Left lung (tissue), 10 donors: ENCODE data around the gene GNAT1. TPM values are rescaled to one million over a fixed set of nuclear protein-coding genes. Genes with fewer than 3 reads are reported as not detected.
A peak's percentile ranks its signal among the peaks of the same experiment; 100 is the strongest.

ENCODE experiments used
- ATAC-seq: fragments of 200-7000 bp; cut with Tn5 transposase; one replicate; pipeline ENCODE4 v1.9.1; 2020; ENCODE audit warnings: moderate library complexity
- DNase-seq, 4 donors: peaks; one replicate each; pipeline ENCODE4 v3.0.0-alpha.2; 2013 to 2020
- H3K27ac ChIP-seq, 2 donors: fragments of 200-600 bp; sonication (generic) in 1 of 2; one replicate each; pipeline versions ENCODE4 v1.5.0 to v1.8.0; 2020 to 2021
- H3K27me3 ChIP-seq, 2 donors: fragments of 200-600 bp; sonication (generic) in 1 of 2; one replicate each; pipeline versions ENCODE4 v1.5.0 to v1.8.0; 2020 to 2021
- H3K36me3 ChIP-seq, 2 donors: fragments of 200-600 bp; sonication (generic) in 1 of 2; one replicate each; pipeline versions ENCODE4 v1.5.0 to v1.8.0; 2020 to 2021
- H3K4me1 ChIP-seq, 2 donors: fragments of 200-600 bp; one replicate each; pipeline ENCODE4 v1.8.0; 2021
- H3K4me3 ChIP-seq, 2 donors: fragments of 200-600 bp; sonication (generic) in 1 of 2; one replicate each; pipeline versions ENCODE4 v1.5.0 to v1.8.0; 2020 to 2021; ENCODE audit warnings: mild to moderate bottlenecking in 1 of 2
- H3K9me3 ChIP-seq, 2 donors: fragments of 200-600 bp; sonication (generic) in 1 of 2; one replicate each; pipeline versions ENCODE4 v1.5.0 to v1.8.0; 2020 to 2021
- intact Hi-C, 2 donors: fragments of 100-400 bp; cut with DNase I; formaldehyde crosslinking; loops; one replicate each; pipeline versions ENCODE4 v1.11.2 to v1.14.2; 2022
- polyA plus RNA-seq, 6 donors: library from polyadenylated mRNA; unstranded; fragments of 120-200 nt; gene quantifications; one replicate each; pipeline ENCODE4 v1.2.1, GENCODE V29; 2013; ENCODE audit not compliant: insufficient read length in 6 of 6
- total RNA-seq, 2 donors: library from RNA; stranded (reverse); fragmentation: NEBNext Ultra II Directional; extraction: Animal tissue kit (Norgen Biotek cat#: 25700); gene quantifications; one replicate each; pipeline ENCODE4 v1.2.1, GENCODE V29; 2021
- TF ChIP-seq, protein P1 (sequence below), 2 donors: fragments of 200-600 bp; sonication (generic) in 1 of 2; IDR thresholded peaks; one replicate each; pipeline versions ENCODE4 v1.5.0 to v1.8.0; 2021; ENCODE audit warnings: antibody characterized with exemption in 2 of 2
- donor health status: DM: no; HTN: yes; CAD: no.
- donor health status: DM: no; HTN: no; CAD: no.

Gene GNAT1
- total and polyA plus RNA-seq, 8 donors: not detected

GRCh38 chr3:50230104-50230793 lies 38.8 kb downstream of the GNAT1 start:
- no peak for DNase-seq
- H3K27me3 ChIP-seq: peaks cover 0 to 10% of the 10 kb centered on the region in 2 donors
- TF ChIP-seq, protein P1, sequence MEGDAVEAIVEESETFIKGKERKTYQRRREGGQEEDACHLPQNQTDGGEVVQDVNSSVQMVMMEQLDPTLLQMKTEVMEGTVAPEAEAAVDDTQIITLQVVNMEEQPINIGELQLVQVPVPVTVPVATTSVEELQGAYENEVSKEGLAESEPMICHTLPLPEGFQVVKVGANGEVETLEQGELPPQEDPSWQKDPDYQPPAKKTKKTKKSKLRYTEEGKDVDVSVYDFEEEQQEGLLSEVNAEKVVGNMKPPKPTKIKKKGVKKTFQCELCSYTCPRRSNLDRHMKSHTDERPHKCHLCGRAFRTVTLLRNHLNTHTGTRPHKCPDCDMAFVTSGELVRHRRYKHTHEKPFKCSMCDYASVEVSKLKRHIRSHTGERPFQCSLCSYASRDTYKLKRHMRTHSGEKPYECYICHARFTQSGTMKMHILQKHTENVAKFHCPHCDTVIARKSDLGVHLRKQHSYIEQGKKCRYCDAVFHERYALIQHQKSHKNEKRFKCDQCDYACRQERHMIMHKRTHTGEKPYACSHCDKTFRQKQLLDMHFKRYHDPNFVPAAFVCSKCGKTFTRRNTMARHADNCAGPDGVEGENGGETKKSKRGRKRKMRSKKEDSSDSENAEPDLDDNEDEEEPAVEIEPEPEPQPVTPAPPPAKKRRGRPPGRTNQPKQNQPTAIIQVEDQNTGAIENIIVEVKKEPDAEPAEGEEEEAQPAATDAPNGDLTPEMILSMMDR (IDR thresholded peaks at IDR 0.05): no peak
- H3K4me1 ChIP-seq: peaks cover 17 to 71% of the 10 kb centered on the region in 2 donors
- H3K27ac ChIP-seq: peak overlapping the region in 1 of 2 donors; percentile 81
- H3K4me3 ChIP-seq: no peak overlapping the region
- no peaks in the 10 kb centered on the region for H3K36me3 ChIP-seq
- no peak for ATAC-seq
- no peaks in the 10 kb centered on the region for H3K9me3 ChIP-seq
- intact Hi-C loops: no loop called here

DNA sequence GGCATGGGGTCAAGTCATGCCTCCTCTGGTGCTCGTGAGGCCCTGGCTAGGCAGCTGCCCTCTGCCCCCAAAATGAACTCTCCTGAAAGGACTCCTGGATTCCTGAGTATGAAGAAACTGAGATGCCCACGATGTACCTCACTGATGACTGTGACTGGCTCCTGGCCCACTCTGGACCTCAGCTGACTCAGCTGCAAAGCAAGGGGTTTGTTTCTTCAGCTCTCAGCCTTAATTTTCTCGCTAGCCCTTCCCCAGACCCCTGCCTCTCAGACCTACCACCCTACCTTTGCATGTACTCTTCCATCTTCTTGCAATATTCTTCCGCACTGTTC lies 39.4 kb downstream of the GNAT1 start:
- intact Hi-C loops: no loop called here
- Histone ChIP-seq H3K36me3 (no peaks in the 10 kb centered on the region), H3K4me1 (peaks cover 17 to 73% of the 10 kb centered on the region in 2 donors), H3K4me3 (no peak overlapping the region), H3K9me3 (no peaks in the 10 kb centered on the region), H3K27ac (peak overlapping the region in 1 of 2 donors; percentile 81), H3K27me3 (peaks cover 0 to 5% of the 10 kb centered on the region in 2 donors)
- DNase-seq (no peak), ATAC-seq (no peak)
- TF ChIP-seq, protein P1 (IDR thresholded peaks at IDR 0.05): no peak

- TF ChIP-seq, protein P1 (IDR thresholded peaks at IDR 0.05): no peak
- Histone ChIP-seq H3K27me3 (no peaks in the 10 kb centered on the region), H3K4me3 (no peak overlapping the region), H3K4me1 (peaks cover 14 to 64% of the 10 kb centered on the region in 2 donors), H3K9me3 (no peaks in the 10 kb centered on the region), H3K27ac (no peak overlapping the region), H3K36me3 (no peaks in the 10 kb centered on the region)
- no peak for ATAC-seq
- no peak for DNase-seq
- intact Hi-C loops: no loop called here
Measured at GRCh38 chr3:50231581-50231980, 40.2 kb downstream of the GNAT1 start.

- ATAC-seq: no peak
Measured at GRCh38 chr3:50232303-50232702, 40.9 kb downstream of the GNAT1 start.

GRCh38 chr3:50233176-50233575 lies 41.8 kb downstream of the GNAT1 start:
- H3K4me1 ChIP-seq: peaks cover 5 to 50% of the 10 kb centered on the region in 2 donors
- TF ChIP-seq, protein P1 (IDR thresholded peaks at IDR 0.05): no peak
- no peak overlapping the region for H3K4me3 ChIP-seq
- no peaks in the 10 kb centered on the region for H3K27me3 ChIP-seq
- DNase-seq: no peak
- no peaks in the 10 kb centered on the region for H3K9me3 ChIP-seq
- no peak overlapping the region for H3K27ac ChIP-seq
- ATAC-seq: no peak
- intact Hi-C loops: no loop called here
- H3K36me3 ChIP-seq: no peaks in the 10 kb centered on the region

More at GRCh38 chr3:50232303-50232702, 40.9 kb downstream of the GNAT1 start:
- Histone ChIP-seq H3K36me3 (no peaks in the 10 kb centered on the region), H3K4me1 (peaks cover 9 to 57% of the 10 kb centered on the region in 2 donors), H3K27ac (no peak overlapping the region), H3K9me3 (no peaks in the 10 kb centered on the region), H3K27me3 (no peaks in the 10 kb centered on the region), H3K4me3 (no peak overlapping the region)
- intact Hi-C loops: no loop called here
- DNase-seq: no peak
- TF ChIP-seq, protein P1 (IDR thresholded peaks at IDR 0.05): no peak
